Endothelial cell of umbilical vein (primary cell): ENCODE results near the gene TRIM50. TPM values are rescaled to one million over a fixed set of nuclear protein-coding genes. Genes with fewer than 3 reads are reported as not detected.

Source experiments
- BruUV-seq: library from RNA; stranded (reverse); fragments of 400-500 nt; replicated peaks from 2 replicates; lab custom pipeline; 2021; lab: Mats Ljungman, UMichigan
- CTCF ChIA-PET: fragments of 300-600, 350-600 bp; sonication (Branson Sonifier 250); formaldehyde crosslinking; loops from one replicate; lab custom pipeline; 2021; ENCODE audit warnings: antibody characterized with exemption, inconsistent platforms; lab: Charles Lee
- POLR2A ChIA-PET: fragments of 300-600, 350-600 bp; sonication (Branson Sonifier 250); formaldehyde crosslinking; loops from one replicate; lab custom pipeline; 2021; ENCODE audit warnings: antibody characterized with exemption, inconsistent platforms; lab: Charles Lee
- DNase-seq: peaks from one replicate; pipeline ENCODE4 v3.0.0-alpha.2; 2011; ENCODE audit warnings: low read depth, low spot score
- FAIRE-seq: peaks from 2 replicates; lab custom pipeline; 2011; peaks lifted over from hg19 to GRCh38; lab: Jason Lieb, UNC
- H2AFZ ChIP-seq: 2 replicates; pipeline ENCODE4 v1.6.0; 2012; ENCODE audit warnings: low read depth, low read length, control low read depth, inconsistent platforms
- H3K27ac ChIP-seq: 2 replicates; pipeline ENCODE4 v1.5.1; 2011; ENCODE audit warnings: low read depth, mild to moderate bottlenecking, control low read depth, low read length, moderate library complexity; ENCODE audit not compliant: insufficient read depth
- H3K27me3 ChIP-seq, 2 experiments: 2 replicates each; pipeline versions ENCODE4 v1.6.0 to v1.6.1; 2011; ENCODE audit warnings: low read length in 2 of 2, mixed read lengths in 1 of 2; ENCODE audit not compliant: control insufficient read depth in 2 of 2, insufficient read depth in 2 of 2
- H3K36me3 ChIP-seq, 2 experiments: 2 replicates in 1 of 2; 3 replicates in 1 of 2; pipeline ENCODE4 v1.5.1; 2011; ENCODE audit warnings: low read length in 2 of 2, mild to moderate bottlenecking in 1 of 2, moderate library complexity in 1 of 2; ENCODE audit not compliant: control insufficient read depth in 2 of 2, insufficient read depth in 2 of 2; ENCODE audit errors: extremely low read depth in 1 of 2
- H3K4me1 ChIP-seq: 3 replicates; pipeline ENCODE4 v1.5.1; 2011; ENCODE audit warnings: mild to moderate bottlenecking, low read length; ENCODE audit not compliant: control insufficient read depth, insufficient read depth; ENCODE audit errors: extremely low read depth
- H3K4me2 ChIP-seq: 2 replicates; pipeline ENCODE4 v1.6.1; 2011; ENCODE audit warnings: low read length, control low read depth, mixed read lengths; ENCODE audit not compliant: insufficient read depth
- H3K4me3 ChIP-seq, 3 experiments: fragments of 200-600 bp in 1 of 3; sonication (generic), shearing (Covaris generic) in 1 of 3; replicated peaks in 1 of 3; 2 replicates each; pipeline ENCODE4 v1.5.1; 2011 to 2016; ENCODE audit warnings: control low read depth in 3 of 3, low read length in 3 of 3, mild to moderate bottlenecking in 2 of 3, inconsistent platforms in 1 of 3, low read depth in 1 of 3, moderate library complexity in 1 of 3; ENCODE audit not compliant: insufficient read depth in 1 of 3
- H3K79me2 ChIP-seq: 2 replicates; pipeline ENCODE4 v1.6.0; 2012; ENCODE audit warnings: low read length, inconsistent platforms; ENCODE audit not compliant: control insufficient read depth, insufficient read depth
- H3K9ac ChIP-seq: replicated peaks from 2 replicates; pipeline ENCODE3; 2011; ENCODE audit warnings: low read length, control low read depth; ENCODE audit not compliant: insufficient read depth; ENCODE audit errors: extremely low read depth
- H3K9me1 ChIP-seq: replicated peaks from 3 replicates; pipeline ENCODE4 v1.6.0; 2011; ENCODE audit warnings: mild to moderate bottlenecking, low read length; ENCODE audit not compliant: control insufficient read depth, insufficient read depth; ENCODE audit errors: extremely low read depth
- H3K9me3 ChIP-seq: replicated peaks from 2 replicates; pipeline ENCODE4 v1.5.1; 2012; ENCODE audit warnings: low read length, inconsistent platforms; ENCODE audit not compliant: control insufficient read depth, insufficient read depth
- H4K20me1 ChIP-seq: replicated peaks from 2 replicates; pipeline ENCODE3; 2011; ENCODE audit warnings: mild to moderate bottlenecking, low read length; ENCODE audit not compliant: control insufficient read depth, insufficient read depth; ENCODE audit errors: extremely low read depth
- EZH2 ChIP-seq: IDR thresholded peaks from 2 replicates; pipeline ENCODE4 v1.6.1; 2012; ENCODE audit warnings: borderline replicate concordance, low read depth, mild to moderate bottlenecking, moderate library complexity, low read length, inconsistent platforms; ENCODE audit not compliant: severe bottlenecking
- FOS ChIP-seq: IDR thresholded peaks from 2 replicates; pipeline ENCODE4 v1.6.1; 2011; ENCODE audit warnings: mild to moderate bottlenecking, low read length, moderate library complexity, borderline replicate concordance; ENCODE audit not compliant: insufficient read depth
- GATA2 ChIP-seq: IDR thresholded peaks from 2 replicates; pipeline ENCODE4 v1.7.0; 2011; ENCODE audit warnings: low read depth, mild to moderate bottlenecking, moderate library complexity, mixed read lengths, low read length; ENCODE audit not compliant: insufficient read length, insufficient read depth
- JUN ChIP-seq: IDR thresholded peaks from 2 replicates; pipeline ENCODE4 v1.6.1; 2011; ENCODE audit warnings: borderline replicate concordance, low read depth; ENCODE audit not compliant: insufficient read length, insufficient read depth
- MYC ChIP-seq: IDR thresholded peaks from one replicate; pipeline ENCODE4 v1.6.1; 2011; ENCODE audit warnings: mild to moderate bottlenecking, low read depth, low read length
- POLR2A ChIP-seq: IDR thresholded peaks from 2 replicates; pipeline ENCODE4 v1.6.1; 2012; ENCODE audit warnings: low read depth, mild to moderate bottlenecking, control low read depth, low read length
- POLR2AphosphoS5 ChIP-seq: IDR thresholded peaks from 2 replicates; pipeline ENCODE4 v1.6.1; 2012; ENCODE audit warnings: low read depth, mild to moderate bottlenecking, control low read depth, low read length, moderate library complexity; ENCODE audit not compliant: insufficient read depth
- dilution Hi-C: fragments of 300-500 bp; cut with MboI; formaldehyde crosslinking; loops from one replicate; pipeline ENCODE4 v1.15.0; 2019; ENCODE audit warnings: low sequenced_read_pairs; ENCODE audit not compliant: extremely low pct_ligation_motif_present
- intact Hi-C: fragments of 100-400 bp; cut with micrococcal nuclease; formaldehyde crosslinking; loops from one replicate; pipeline ENCODE4 v1.10.0; 2022
- polyA plus RNA-seq, 4 experiments: library from polyadenylated mRNA; depleted of rRNA in 3 of 4; stranded (reverse) in 3 of 4; unstranded in 1 of 4; fragments of >200 nt; gene quantifications; 2 replicates each; pipeline versions ENCODE4 v1.2.1 to v1.2.3, GENCODE V29; 2011 to 2012; ENCODE audit warnings: missing spikeins in 1 of 4
- total RNA-seq: library from RNA; stranded (reverse); gene quantifications from 2 replicates; pipeline ENCODE4 v1.2.3, GENCODE V29; 2021
- TF ChIP-seq, protein P1 (sequence below): IDR thresholded peaks from 2 replicates; pipeline ENCODE4 v1.6.1; 2011; ENCODE audit not compliant: insufficient read depth, insufficient read length
- TF ChIP-seq, protein P2 (sequence below), 2 donors: IDR thresholded peaks; 1 replicate in 1 of 2; 2 replicates in 1 of 2; pipeline ENCODE4 v1.5.1; 2011; ENCODE audit warnings: low read length in 2 of 2, mild to moderate bottlenecking in 2 of 2, moderate library complexity in 2 of 2, control low read depth in 1 of 2, inconsistent platforms in 1 of 2, low read depth in 1 of 2; ENCODE audit not compliant: insufficient read depth in 1 of 2; ENCODE audit errors: extremely low read depth in 1 of 2

Gene TRIM50
- total and polyA plus RNA-seq, 2 donors (not counting 3 experiments of a cell fraction or from before 2014, with no cell fraction given): not detected

DNA sequence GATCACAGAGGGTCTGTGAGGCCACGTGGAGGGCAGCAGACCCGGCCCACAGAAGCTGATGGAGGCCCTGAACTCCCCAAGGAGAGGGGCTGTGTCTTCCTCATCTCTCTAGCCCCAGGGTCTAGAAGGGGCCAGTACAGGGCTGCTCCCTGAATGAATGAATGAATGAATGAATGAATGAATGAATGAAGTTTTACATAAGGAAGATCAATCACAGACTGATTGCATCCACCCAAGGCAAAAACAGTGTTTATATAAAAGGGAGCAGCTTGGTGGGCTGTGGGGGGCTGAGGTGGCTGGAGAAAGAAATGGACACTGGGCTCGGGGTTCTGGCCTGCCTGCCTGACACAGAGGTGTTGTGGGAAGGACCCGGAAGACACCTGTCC lies 14.4 kb downstream of the TRIM50 start:
- Histone ChIP-seq H3K27ac (no peak overlapping the region), H3K9ac (no peak overlapping the region), H3K4me3 (no peak overlapping the region), H4K20me1 (no peaks in the 10 kb centered on the region), H2AFZ (no peak overlapping the region), H3K4me2 (no peak overlapping the region), H3K4me1 (no peaks in the 10 kb centered on the region), H3K36me3 (no peaks in the 10 kb centered on the region), H3K27me3 (no peaks in the 10 kb centered on the region), H3K79me2 (no peaks in the 10 kb centered on the region), H3K9me3 (no peaks in the 10 kb centered on the region), H3K9me1 (no peaks in the 10 kb centered on the region)
- no TSS peak for BruUV-seq
- dilution Hi-C loops (no loop called here), intact Hi-C loops (no loop called here)
- TF ChIP-seq EZH2 (no peak), MYC (no peak), POLR2AphosphoS5 (no peak), FOS (no peak), JUN (no peak), POLR2A (no peak), GATA2 (no peak)
- TF ChIP-seq, protein P1, sequence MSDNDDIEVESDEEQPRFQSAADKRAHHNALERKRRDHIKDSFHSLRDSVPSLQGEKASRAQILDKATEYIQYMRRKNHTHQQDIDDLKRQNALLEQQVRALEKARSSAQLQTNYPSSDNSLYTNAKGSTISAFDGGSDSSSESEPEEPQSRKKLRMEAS: no peak
- TF ChIP-seq, protein P2, sequence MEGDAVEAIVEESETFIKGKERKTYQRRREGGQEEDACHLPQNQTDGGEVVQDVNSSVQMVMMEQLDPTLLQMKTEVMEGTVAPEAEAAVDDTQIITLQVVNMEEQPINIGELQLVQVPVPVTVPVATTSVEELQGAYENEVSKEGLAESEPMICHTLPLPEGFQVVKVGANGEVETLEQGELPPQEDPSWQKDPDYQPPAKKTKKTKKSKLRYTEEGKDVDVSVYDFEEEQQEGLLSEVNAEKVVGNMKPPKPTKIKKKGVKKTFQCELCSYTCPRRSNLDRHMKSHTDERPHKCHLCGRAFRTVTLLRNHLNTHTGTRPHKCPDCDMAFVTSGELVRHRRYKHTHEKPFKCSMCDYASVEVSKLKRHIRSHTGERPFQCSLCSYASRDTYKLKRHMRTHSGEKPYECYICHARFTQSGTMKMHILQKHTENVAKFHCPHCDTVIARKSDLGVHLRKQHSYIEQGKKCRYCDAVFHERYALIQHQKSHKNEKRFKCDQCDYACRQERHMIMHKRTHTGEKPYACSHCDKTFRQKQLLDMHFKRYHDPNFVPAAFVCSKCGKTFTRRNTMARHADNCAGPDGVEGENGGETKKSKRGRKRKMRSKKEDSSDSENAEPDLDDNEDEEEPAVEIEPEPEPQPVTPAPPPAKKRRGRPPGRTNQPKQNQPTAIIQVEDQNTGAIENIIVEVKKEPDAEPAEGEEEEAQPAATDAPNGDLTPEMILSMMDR (IDR thresholded peaks at IDR 0.05; ENCODE audit: extremely low read depth in 1 of 2, insufficient read depth in 1 of 2, low read depth in 1 of 2, low read length in 2 of 2): no peak
- FAIRE-seq: no peak
- ChIA-PET CTCF (interaction anchor here (0.9 kb wide), 1 partner anchor 11 kb away, joined by 3 read pairs; no protein-coding TSS in a partner anchor), POLR2A (no interaction called here)
- no peak for DNase-seq
